OCI-LY1 (cell line): ENCODE data around the gene MYMX.

Experiments
- EZH2 ChIP-seq: fragments of 200-600 bp; sonication (generic), shearing (Covaris generic); IDR thresholded peaks from 2 replicates; pipeline ENCODE4 v1.8.0; 2017; ENCODE audit warnings: borderline replicate concordance, mixed run types, mild to moderate bottlenecking, antibody characterized with exemption, low read length, moderate library complexity, mixed read lengths
- TF ChIP-seq, protein P1 (sequence below): fragments of 200-600 bp; sonication (generic), shearing (Covaris generic); IDR thresholded peaks from 2 replicates; pipeline ENCODE4 v1.5.1; 2017; ENCODE audit warnings: mild to moderate bottlenecking, antibody characterized with exemption, low read length, moderate library complexity, mixed read lengths

DNA sequence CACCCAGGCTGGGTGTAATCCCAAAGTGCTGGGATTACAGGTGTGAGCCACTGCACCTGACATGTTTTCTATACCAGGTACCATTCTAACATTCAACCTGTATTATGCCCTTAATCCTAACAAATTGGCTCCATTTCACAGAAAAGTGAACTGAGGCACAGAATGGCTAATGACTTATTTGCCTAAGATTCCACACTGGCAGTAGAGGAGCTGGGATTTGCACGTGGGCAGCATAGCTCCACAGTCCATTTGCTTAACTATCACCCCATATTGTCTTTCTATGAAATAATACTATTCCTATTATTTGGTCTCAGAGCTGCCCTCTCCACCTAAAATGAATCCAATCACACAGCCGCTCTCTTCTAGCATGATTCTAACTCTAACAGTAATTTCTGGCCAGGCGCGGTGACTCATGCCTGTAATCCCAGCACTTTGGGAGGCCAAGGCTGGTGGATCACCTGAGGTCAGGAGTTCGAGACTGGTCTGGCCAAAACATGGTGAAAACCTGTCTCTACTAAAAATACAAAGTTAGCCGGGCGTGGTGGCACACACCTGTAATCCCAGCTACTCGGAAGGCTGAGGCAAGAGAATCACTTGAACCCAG is 23.3 kb upstream of the MYMX start:
- TF ChIP-seq EZH2: no peak
- TF ChIP-seq, protein P1, sequence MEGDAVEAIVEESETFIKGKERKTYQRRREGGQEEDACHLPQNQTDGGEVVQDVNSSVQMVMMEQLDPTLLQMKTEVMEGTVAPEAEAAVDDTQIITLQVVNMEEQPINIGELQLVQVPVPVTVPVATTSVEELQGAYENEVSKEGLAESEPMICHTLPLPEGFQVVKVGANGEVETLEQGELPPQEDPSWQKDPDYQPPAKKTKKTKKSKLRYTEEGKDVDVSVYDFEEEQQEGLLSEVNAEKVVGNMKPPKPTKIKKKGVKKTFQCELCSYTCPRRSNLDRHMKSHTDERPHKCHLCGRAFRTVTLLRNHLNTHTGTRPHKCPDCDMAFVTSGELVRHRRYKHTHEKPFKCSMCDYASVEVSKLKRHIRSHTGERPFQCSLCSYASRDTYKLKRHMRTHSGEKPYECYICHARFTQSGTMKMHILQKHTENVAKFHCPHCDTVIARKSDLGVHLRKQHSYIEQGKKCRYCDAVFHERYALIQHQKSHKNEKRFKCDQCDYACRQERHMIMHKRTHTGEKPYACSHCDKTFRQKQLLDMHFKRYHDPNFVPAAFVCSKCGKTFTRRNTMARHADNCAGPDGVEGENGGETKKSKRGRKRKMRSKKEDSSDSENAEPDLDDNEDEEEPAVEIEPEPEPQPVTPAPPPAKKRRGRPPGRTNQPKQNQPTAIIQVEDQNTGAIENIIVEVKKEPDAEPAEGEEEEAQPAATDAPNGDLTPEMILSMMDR: no peak
